HepG2 (cell line): ENCODE measurements around the gene COL10A1. TPM values are rescaled to one million over a fixed set of nuclear protein-coding genes. Genes with fewer than 3 reads are reported as not detected.

ENCODE experiments used
- DNMT3B ChIP-seq: conservative IDR thresholded peaks from 2 replicates; pipeline ENCODE4 v1.6.1; 2016; ENCODE audit warnings: missing biosample characterization, control low read depth
- FOXA1 ChIP-seq, 2 experiments: fragments of 450-650 bp in 1 of 2; sonication (generic) in 1 of 2; formaldehyde crosslinking in 1 of 2; IDR thresholded peaks; 2 replicates each; pipeline versions ENCODE4 v1.4.0 to v1.6.1; 2016 to 2020; ENCODE audit warnings: missing genetic modification reagents in 1 of 2
- MAFG ChIP-seq: sonication (generic); formaldehyde crosslinking; IDR thresholded peaks from 2 replicates; pipeline ENCODE4 v1.5.1; 2020; ENCODE audit warnings: mild to moderate bottlenecking, missing genetic modification reagents
- NFIC ChIP-seq: IDR thresholded peaks from 2 replicates; pipeline ENCODE4 v1.6.1; 2012; ENCODE audit warnings: mild to moderate bottlenecking, low read length, inconsistent platforms
- SAFB2 ChIP-seq: sonication (generic); formaldehyde crosslinking; IDR thresholded peaks from 2 replicates; pipeline ENCODE4 v1.5.1; 2020; ENCODE audit warnings: missing genetic modification reagents, low read depth, mild to moderate bottlenecking, borderline replicate concordance
- U2AF1 ChIP-seq: fragments of 200-400 bp; formaldehyde crosslinking; optimal IDR thresholded peaks from 2 replicates; pipeline ENCODE3; 2017; ENCODE audit warnings: mild to moderate bottlenecking, low read depth, low read length
- ZBED4 ChIP-seq: sonication (generic); formaldehyde crosslinking; IDR thresholded peaks from 2 replicates; pipeline ENCODE4 v1.4.0; 2020; ENCODE audit warnings: missing genetic modification reagents, borderline replicate concordance
- ZNF577 ChIP-seq: sonication (generic); formaldehyde crosslinking; IDR thresholded peaks from 2 replicates; pipeline ENCODE4 v1.4.0; 2020; ENCODE audit warnings: mild to moderate bottlenecking, low read depth, missing genetic modification reagents, borderline replicate concordance
- ZNF619 ChIP-seq: sonication (generic); formaldehyde crosslinking; IDR thresholded peaks from 2 replicates; pipeline ENCODE4 v1.4.0; 2020; ENCODE audit warnings: mild to moderate bottlenecking, missing genetic modification reagents
- ZNF724P ChIP-seq: sonication (generic); formaldehyde crosslinking; IDR thresholded peaks from 2 replicates; pipeline ENCODE4 v1.8.0; 2022; ENCODE audit warnings: missing genetic modification reagents, borderline replicate concordance
- ZNF891 ChIP-seq: sonication (generic); formaldehyde crosslinking; IDR thresholded peaks from 2 replicates; pipeline ENCODE4 v1.5.0; 2020; ENCODE audit warnings: mild to moderate bottlenecking, missing genetic modification reagents
- ZSCAN30 ChIP-seq: sonication (generic); formaldehyde crosslinking; IDR thresholded peaks from 2 replicates; pipeline ENCODE4 v1.5.0; 2020; ENCODE audit warnings: mild to moderate bottlenecking, missing genetic modification reagents
- ZUFSP ChIP-seq: sonication (generic); formaldehyde crosslinking; IDR thresholded peaks from 2 replicates; pipeline ENCODE4 v1.9.0; 2021; ENCODE audit warnings: missing genetic modification reagents, mild to moderate bottlenecking, borderline replicate concordance
- polyA plus RNA-seq, 8 experiments: library from polyadenylated mRNA; depleted of rRNA in 3 of 8; stranded (reverse) in 7 of 8; unstranded in 1 of 8; fragments of >200 nt; fragmentation: Illumina TruSeq in 4 of 8; extraction: Trizol in 4 of 8; gene quantifications; 2 replicates each; pipeline versions ENCODE4 v1.2.1 to v1.2.3, GENCODE V29; 2011 to 2016; ENCODE audit warnings: low read depth in 4 of 8, missing spikeins in 1 of 8, mixed read lengths in 1 of 8; ENCODE audit not compliant: insufficient read depth in 1 of 8
- total RNA-seq, 5 experiments: library from RNA; depleted of rRNA; stranded (reverse); fragments of >200 nt; fragmentation: Illumina TruSeq; extraction: Trizol; gene quantifications; 2 replicates each; pipeline ENCODE4 v1.2.3, GENCODE V29; 2016; ENCODE audit warnings: low read depth in 1 of 5
- TF ChIP-seq, protein P1 (sequence below), 2 experiments: sonication (generic) in 1 of 2; formaldehyde crosslinking in 1 of 2; IDR thresholded peaks; 2 replicates each; pipeline versions ENCODE4 v1.4.0 to v1.6.1; 2018 to 2020; ENCODE audit warnings: missing genetic modification reagents in 2 of 2, borderline replicate concordance in 1 of 2, low read depth in 1 of 2, mild to moderate bottlenecking in 1 of 2, missing biosample characterization in 1 of 2
- TF ChIP-seq, protein P2 (sequence below): sonication (generic); formaldehyde crosslinking; conservative IDR thresholded peaks from 2 replicates; pipeline ENCODE4 v1.8.0; 2022; ENCODE audit warnings: missing genetic modification reagents
- TF ChIP-seq, protein P3 (sequence below): sonication (generic); formaldehyde crosslinking; IDR thresholded peaks from 2 replicates; pipeline ENCODE4 v1.4.0; 2020; ENCODE audit warnings: missing genetic modification reagents

The COL10A1 gene
- total and polyA plus RNA-seq, 2 of the 13 experiments (the other 11 are each of a cell fraction or from before 2014, with no cell fraction given) = 0.07 TPM; not detected in 1

DNA sequence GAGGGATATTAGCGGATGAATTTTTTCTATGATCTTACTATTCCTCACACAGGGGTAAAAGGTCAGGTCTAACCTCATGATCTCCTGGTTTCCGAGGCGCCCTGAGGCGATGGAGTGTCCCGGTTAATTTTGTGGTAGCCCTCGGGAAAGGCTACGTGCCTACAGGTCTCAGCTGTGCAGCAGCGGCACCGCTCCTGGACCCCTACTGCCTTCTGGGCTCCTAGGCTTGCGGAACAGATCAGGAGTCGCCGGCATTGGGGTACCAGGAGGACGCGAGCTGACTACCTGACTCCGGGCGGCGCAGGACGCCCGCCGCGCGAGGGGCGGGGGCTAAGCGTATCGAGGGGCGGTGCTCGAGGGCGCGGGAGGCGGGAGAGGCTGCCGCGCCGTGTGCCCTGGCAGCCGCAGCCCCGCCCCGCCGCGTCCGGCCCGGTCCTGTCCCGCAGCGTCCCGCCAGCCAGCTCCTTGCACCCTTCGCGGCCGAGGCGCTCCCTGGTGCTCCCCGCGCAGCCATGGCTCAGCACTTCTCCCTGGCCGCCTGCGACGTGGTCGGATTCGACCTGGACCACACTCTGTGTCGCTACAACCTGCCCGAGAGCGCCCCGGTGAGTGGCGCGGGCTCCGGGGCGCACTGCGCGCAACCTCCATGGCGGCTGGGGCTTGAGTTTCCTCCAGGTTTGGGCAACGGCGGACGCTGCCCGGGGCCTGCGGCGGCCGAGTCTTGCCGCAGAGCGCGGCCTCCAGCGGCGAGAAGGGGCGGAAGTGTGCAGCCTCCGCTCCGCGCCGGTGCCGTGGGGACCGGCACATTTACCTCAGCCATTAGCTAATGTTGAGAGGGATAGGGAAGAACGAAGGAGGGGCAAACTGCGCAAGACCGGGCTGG lies 25.3 kb downstream of the COL10A1 start, which contains the start of gene NT5DC1 (continued):
- no peak for TF ChIP-seq FOXA1 (IDR thresholded peaks at IDR 0.05)
- peak; percentile 23 for TF ChIP-seq FOXA1 (CRISPR knock-in tag; IDR thresholded peaks at IDR 0.05)
- peak; percentile 95 for TF ChIP-seq SAFB2 (CRISPR knock-in tag)
- no peak for TF ChIP-seq ZNF577
- TF ChIP-seq DNMT3B (CRISPR knock-in tag) = no peak; the same call in 1 of the 2 replicates
- TF ChIP-seq ZNF891 (CRISPR knock-in tag) = peak; percentile 98
- TF ChIP-seq ZNF724P (CRISPR knock-in tag) = peak; percentile 90; the same call in 1 of the 2 replicates
- TF ChIP-seq, protein P1, sequence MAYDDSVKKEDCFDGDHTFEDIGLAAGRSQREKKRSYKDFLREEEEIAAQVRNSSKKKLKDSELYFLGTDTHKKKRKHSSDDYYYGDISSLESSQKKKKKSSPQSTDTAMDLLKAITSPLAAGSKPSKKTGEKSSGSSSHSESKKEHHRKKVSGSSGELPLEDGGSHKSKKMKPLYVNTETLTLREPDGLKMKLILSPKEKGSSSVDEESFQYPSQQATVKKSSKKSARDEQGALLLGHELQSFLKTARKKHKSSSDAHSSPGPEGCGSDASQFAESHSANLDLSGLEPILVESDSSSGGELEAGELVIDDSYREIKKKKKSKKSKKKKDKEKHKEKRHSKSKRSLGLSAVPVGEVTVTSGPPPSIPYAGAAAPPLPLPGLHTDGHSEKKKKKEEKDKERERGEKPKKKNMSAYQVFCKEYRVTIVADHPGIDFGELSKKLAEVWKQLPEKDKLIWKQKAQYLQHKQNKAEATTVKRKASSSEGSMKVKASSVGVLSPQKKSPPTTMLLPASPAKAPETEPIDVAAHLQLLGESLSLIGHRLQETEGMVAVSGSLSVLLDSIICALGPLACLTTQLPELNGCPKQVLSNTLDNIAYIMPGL (CRISPR knock-in tag; IDR thresholded peaks at IDR 0.05; ENCODE audit: borderline replicate concordance in 1 of 2, low read depth in 1 of 2) = peak; percentile 98 to 99
- TF ChIP-seq, protein P2, sequence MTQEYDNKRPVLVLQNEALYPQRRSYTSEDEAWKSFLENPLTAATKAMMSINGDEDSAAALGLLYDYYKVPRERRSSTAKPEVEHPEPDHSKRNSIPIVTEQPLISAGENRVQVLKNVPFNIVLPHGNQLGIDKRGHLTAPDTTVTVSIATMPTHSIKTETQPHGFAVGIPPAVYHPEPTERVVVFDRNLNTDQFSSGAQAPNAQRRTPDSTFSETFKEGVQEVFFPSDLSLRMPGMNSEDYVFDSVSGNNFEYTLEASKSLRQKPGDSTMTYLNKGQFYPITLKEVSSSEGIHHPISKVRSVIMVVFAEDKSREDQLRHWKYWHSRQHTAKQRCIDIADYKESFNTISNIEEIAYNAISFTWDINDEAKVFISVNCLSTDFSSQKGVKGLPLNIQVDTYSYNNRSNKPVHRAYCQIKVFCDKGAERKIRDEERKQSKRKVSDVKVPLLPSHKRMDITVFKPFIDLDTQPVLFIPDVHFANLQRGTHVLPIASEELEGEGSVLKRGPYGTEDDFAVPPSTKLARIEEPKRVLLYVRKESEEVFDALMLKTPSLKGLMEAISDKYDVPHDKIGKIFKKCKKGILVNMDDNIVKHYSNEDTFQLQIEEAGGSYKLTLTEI (CRISPR knock-in tag) = no peak
- peak; percentile 91 for TF ChIP-seq ZSCAN30
- TF ChIP-seq ZNF619 (CRISPR knock-in tag) = 0 out of 2 replicates have a peak, but pooled peaks have one; percentile 61
- no peak for TF ChIP-seq NFIC
- TF ChIP-seq U2AF1 = peak; percentile 35
- TF ChIP-seq, protein P3, sequence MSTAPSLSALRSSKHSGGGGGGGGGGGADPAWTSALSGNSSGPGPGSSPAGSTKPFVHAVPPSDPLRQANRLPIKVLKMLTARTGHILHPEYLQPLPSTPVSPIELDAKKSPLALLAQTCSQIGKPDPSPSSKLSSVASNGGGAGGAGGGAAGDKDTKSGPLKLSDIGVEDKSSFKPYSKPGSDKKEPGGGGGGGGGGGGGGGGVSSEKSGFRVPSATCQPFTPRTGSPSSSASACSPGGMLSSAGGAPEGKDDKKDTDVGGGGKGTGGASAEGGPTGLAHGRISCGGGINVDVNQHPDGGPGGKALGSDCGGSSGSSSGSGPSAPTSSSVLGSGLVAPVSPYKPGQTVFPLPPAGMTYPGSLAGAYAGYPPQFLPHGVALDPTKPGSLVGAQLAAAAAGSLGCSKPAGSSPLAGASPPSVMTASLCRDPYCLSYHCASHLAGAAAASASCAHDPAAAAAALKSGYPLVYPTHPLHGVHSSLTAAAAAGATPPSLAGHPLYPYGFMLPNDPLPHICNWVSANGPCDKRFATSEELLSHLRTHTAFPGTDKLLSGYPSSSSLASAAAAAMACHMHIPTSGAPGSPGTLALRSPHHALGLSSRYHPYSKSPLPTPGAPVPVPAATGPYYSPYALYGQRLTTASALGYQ (CRISPR knock-in tag) = peak; percentile 89
- no peak for TF ChIP-seq ZUFSP (CRISPR knock-in tag)
- peak; percentile 92 for TF ChIP-seq ZBED4 (CRISPR knock-in tag)
- TF ChIP-seq MAFG = no peak
